ENCODE results near the gene TMEM127.
"Not testable (repeated sequence)": the region's sequence is repeated elsewhere in the genome, so short reads cannot be mapped to it uniquely, and the experiment has no call there.

Gene TMEM127

GRCh38 chr2:96304606-96305005, 38.8 kb upstream of the TMEM127 start:
- ChIA-PET CTCF (no interaction called here), POLR2A (ENCODE audit: low non-redundant PET) (no interaction called here)
- H3K27ac ChIP-seq = peak overlapping the region; percentile 78; the same call in 1 of the 2 replicates
- TF ChIP-seq, protein P1, sequence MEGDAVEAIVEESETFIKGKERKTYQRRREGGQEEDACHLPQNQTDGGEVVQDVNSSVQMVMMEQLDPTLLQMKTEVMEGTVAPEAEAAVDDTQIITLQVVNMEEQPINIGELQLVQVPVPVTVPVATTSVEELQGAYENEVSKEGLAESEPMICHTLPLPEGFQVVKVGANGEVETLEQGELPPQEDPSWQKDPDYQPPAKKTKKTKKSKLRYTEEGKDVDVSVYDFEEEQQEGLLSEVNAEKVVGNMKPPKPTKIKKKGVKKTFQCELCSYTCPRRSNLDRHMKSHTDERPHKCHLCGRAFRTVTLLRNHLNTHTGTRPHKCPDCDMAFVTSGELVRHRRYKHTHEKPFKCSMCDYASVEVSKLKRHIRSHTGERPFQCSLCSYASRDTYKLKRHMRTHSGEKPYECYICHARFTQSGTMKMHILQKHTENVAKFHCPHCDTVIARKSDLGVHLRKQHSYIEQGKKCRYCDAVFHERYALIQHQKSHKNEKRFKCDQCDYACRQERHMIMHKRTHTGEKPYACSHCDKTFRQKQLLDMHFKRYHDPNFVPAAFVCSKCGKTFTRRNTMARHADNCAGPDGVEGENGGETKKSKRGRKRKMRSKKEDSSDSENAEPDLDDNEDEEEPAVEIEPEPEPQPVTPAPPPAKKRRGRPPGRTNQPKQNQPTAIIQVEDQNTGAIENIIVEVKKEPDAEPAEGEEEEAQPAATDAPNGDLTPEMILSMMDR (conservative IDR thresholded peaks at IDR 0.05; ENCODE audit: low read depth) = no peak
- no peak for DNase-seq (ENCODE audit: low spot score)

DNA sequence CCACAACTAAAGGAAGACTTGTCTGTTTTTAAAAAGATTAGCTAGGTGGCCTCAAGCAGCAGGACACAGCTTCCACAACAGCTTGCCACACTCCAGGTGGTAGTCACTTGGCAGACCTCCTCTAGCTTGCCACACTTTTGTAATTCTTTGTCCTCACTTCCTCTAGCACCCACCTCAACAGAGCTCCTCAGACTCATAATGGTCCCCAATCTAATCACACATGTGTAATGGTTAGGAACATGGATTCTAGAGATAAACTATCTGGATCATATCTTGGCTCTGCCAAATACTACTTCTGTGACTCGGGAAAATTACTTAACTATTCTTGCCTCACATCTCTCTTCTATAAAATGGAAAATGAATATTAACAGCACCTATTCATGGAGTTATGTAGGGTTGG, 36.1 kb upstream of the TMEM127 start:
- TF ChIP-seq, protein P1 (conservative IDR thresholded peaks at IDR 0.05; ENCODE audit: low read depth) = no peak
- POLR2A ChIA-PET (ENCODE audit: low non-redundant PET) = no interaction called here
- CTCF ChIA-PET = interaction anchor here (0.5 kb wide), 1 partner anchor 242 kb away, joined by 3 read pairs; no protein-coding TSS in a partner anchor
- no peak for DNase-seq (ENCODE audit: low spot score)
- no peak overlapping the region for H3K27ac ChIP-seq

- ChIA-PET CTCF (interaction anchor here (1.1 kb wide), 1 partner anchor 213 kb away, joined by 3 read pairs; no protein-coding TSS in a partner anchor), POLR2A (ENCODE audit: low non-redundant PET) (no interaction called here)
- TF ChIP-seq, protein P1 (conservative IDR thresholded peaks at IDR 0.05; ENCODE audit: low read depth) = no peak
- no peak for DNase-seq (ENCODE audit: low spot score)
- H3K27ac ChIP-seq = no peak overlapping the region
Observed at GRCh38 chr2:96296925-96297324, 31.1 kb upstream of the TMEM127 start.

- CTCF ChIA-PET = interaction anchor here (0.7 kb wide), 2 partner anchors 21 to 156 kb away, joined by 3 to 7 read pairs; no protein-coding TSS in a partner anchor
- H3K27ac ChIP-seq; POLR2A ChIA-PET (ENCODE audit: low non-redundant PET); DNase-seq (ENCODE audit: low spot score): not testable (repeated sequence)
Observed at GRCh38 chr2:96294271-96294670, 28.5 kb upstream of the TMEM127 start.

DNA sequence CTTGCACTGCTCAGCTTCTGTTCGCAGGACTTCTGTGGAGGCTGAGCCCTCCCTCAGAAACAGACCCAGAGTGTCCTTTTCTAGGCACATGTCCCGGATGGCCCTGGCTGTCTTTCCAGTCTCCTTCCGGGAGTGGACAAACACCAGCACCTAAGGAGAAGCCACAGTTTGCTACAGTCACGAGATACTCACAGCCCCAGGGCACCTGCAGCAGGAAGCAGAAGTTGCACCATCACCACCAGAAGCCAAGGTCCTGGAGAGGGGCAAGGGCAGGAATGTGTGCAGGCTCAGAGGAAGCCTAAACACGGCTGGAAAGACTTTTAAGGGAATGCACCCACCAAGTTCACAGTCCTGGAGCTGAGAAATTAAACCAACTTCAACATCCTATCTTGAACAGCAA, 26.0 kb upstream of the TMEM127 start:
- POLR2A ChIA-PET (ENCODE audit: low non-redundant PET) = interaction anchor here (0.6 kb wide), 1 partner anchor 22 kb away, joined by 3 read pairs; no protein-coding TSS in a partner anchor
- CTCF ChIA-PET = interaction anchor here (0.5 to 1.3 kb wide), 2 partner anchors 12 to 23 kb away, joined by 3 to 4 read pairs; no protein-coding TSS in a partner anchor
- no peak for DNase-seq (ENCODE audit: low spot score)

DNA sequence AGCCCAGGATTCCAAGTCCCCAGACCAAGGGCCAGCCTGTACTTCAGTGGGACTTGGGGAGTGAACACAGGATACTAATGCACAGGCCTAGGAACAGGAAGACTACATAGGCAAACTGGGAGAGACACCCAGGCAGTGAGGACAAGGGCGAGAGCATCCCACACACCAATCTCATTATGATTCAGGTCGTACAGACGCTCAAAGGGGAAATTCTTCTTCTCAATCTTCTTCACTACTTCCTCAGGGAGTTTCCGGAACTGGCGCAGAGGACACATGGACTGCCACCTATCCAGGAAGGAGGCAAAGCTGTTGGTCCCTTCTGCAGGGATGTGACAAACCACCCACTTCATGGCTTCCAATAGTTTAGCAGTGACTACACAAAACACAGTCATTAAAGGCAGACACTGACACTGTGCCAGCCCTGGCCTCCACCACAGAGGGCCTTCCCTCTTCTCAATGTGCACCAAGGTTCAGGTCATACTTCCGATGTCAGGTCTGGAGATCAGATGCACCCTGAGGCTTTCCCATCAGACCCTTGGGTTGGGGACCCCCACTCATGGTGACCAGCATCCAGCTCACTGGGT, 21.6 kb upstream of the TMEM127 start:
- TF ChIP-seq, protein P1 (conservative IDR thresholded peaks at IDR 0.05; ENCODE audit: low read depth) = no peak
- POLR2A ChIA-PET (ENCODE audit: low non-redundant PET) = no interaction called here
- CTCF ChIA-PET = interaction anchor here (0.6 kb wide), 1 partner anchor 265 kb away, joined by 4 read pairs; no protein-coding TSS in a partner anchor
- no peak overlapping the region for H3K27ac ChIP-seq
- DNase-seq (ENCODE audit: low spot score) = no peak

More for the DNA sequence above, 26.0 kb upstream of the TMEM127 start:
- TF ChIP-seq, protein P1 (conservative IDR thresholded peaks at IDR 0.05; ENCODE audit: low read depth) = no peak
- no peak overlapping the region for H3K27ac ChIP-seq

DNA sequence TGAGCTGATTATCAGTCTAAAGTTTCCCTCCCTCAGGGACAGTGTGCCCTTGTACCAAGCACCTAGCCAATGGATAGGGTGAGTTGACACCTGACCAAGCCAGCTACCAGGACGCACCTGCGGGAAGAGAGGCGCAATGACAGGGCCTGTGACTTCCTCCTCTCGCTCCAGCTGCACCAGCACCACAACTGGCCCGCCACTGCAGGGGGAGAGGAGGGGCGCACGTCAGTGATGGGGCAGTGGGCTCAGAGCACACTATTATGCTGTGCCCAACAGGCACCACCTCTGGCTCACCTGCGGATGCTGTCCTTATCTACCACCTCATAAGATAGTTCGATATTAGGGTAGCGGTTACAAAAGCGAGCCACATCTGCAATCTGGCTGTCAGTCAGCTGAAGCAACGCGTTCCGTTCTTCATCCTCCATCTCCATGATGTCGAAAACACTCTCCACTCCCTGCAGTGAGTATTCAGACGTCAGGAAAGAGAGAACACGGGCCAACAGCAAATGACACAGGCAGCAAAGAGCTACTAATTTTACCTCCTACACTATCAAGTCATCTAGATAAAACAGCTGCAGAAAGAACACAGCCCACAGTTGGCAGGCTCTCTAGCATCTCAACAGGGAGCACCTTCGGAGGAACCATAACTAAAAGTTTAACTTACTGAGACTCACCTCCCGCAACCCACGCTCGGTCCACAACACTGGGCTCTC, 11.1 kb upstream of the TMEM127 start:
- TF ChIP-seq, protein P1 (conservative IDR thresholded peaks at IDR 0.05; ENCODE audit: low read depth) = no peak
- ChIA-PET POLR2A (ENCODE audit: low non-redundant PET) (no interaction called here), CTCF (no interaction called here)
- no peak overlapping the region for H3K27ac ChIP-seq
- no peak for DNase-seq (ENCODE audit: low spot score)
